ENCODE measurements around the gene CAPG.

DNA sequence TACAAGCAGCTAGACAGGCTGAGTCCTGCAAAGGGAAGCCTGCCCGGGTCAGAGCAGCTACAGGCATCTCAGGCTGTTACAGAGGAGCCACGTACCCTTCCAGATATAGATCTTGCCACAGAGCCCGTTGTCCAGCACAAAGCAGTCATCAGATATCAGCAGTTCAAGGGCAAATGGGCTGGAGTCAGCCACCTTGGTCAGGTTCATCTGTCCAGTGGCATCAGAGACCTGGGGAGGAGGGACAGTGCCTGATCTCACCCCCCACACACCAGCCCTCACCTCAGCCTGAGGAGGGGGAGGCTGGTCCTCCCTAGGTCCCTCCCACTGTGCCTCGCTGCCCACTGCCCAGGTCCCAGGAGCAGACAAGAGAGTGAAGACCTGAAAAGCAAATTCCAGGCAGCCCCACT, 12.2 kb downstream of the CAPG start:
- TF ChIP-seq CTCF (optimal IDR thresholded peaks at IDR 0.05 in 1 of 3, IDR thresholded peaks at IDR 0.05 in 1 of 3, conservative IDR thresholded peaks at IDR 0.05 in 1 of 3; ENCODE audit: extremely low read depth in 1 of 3, insufficient read depth in 2 of 3, low read length in 3 of 3) = no peak
- TF ChIP-seq EZH2 (IDR thresholded peaks at IDR 0.05; ENCODE audit: low read length) = no peak

All from keratinocyte (primary cell).